Sigmoid colon (tissue), 4 donors: ENCODE results near the gene FSD2.

Experiments
- CTCF ChIP-seq, 4 experiments: fragments of 450-650 bp in 3 of 4; fragments of 200-600 bp in 1 of 4; IDR thresholded peaks; one replicate each; pipeline ENCODE4 v1.5.1; 2016 to 2019; ENCODE audit warnings: antibody characterized with exemption in 4 of 4, mild to moderate bottlenecking in 3 of 4, moderate library complexity in 2 of 4
- EP300 ChIP-seq, 4 donors: sonication (generic); formaldehyde crosslinking; IDR thresholded peaks; one replicate each; pipeline ENCODE4 v1.6.1; 2017; ENCODE audit warnings: antibody characterized with exemption in 4 of 4
- POLR2A ChIP-seq, 2 donors: fragments of 450-650 bp; IDR thresholded peaks; one replicate each; pipeline ENCODE4 v1.6.1; 2016; ENCODE audit warnings: antibody characterized with exemption in 2 of 2, mild to moderate bottlenecking in 2 of 2, moderate library complexity in 2 of 2
- POLR2AphosphoS5 ChIP-seq, 4 donors: sonication (generic); formaldehyde crosslinking; IDR thresholded peaks; one replicate each; pipeline ENCODE4 v1.6.1; 2017; ENCODE audit warnings: antibody characterized with exemption in 4 of 4

DNA sequence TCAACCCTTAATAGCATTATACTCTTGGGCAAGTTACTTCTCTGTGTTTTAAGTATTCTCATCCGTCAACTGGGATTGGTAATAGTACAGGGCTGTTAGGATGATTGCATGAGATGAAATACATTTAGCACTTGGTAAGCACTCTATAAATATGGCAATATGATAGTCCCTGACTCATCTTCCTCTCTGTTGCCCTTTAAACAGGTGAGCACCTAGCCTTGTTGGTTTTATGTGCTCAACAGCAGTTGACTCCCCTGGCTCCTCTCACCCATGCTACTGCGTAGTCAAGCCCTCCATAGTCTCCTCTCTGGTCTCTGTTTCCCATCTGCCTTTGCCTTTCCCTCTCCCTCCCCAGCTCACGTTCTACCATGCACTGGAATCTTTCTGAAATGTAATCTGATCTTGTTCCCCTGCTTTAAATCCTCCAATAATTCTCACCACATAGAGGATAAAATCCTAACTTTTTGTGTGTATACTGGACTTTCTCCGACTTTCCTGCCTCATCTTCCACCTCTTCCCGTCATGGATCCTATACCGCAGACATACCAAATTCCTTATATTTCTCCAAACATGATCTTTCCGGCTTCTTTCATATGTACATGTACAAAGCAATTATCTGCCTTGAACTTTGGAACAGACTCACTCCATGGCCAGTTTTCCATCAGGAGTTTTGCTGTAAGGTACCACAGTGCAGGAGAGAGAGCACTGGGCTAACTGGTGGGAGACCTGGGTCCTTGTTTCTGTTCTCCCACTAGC is 42.3 kb downstream of the FSD2 start:
- TF ChIP-seq EP300 (IDR thresholded peaks at IDR 0.05): no peak
- TF ChIP-seq CTCF (IDR thresholded peaks at IDR 0.05): no peak
- TF ChIP-seq POLR2AphosphoS5 (IDR thresholded peaks at IDR 0.05): no peak
- TF ChIP-seq POLR2A (IDR thresholded peaks at IDR 0.05): no peak
